ENCODE measurements around the gene NAA15. TPM values are rescaled to one million over a fixed set of nuclear protein-coding genes. Genes with fewer than 3 reads are reported as not detected.
"Not testable (repeated sequence)": the region's sequence is repeated elsewhere in the genome, so short reads cannot be mapped to it uniquely, and the experiment has no call there.

The NAA15 gene
- total RNA-seq, 4 donors from 2014 or later, result 30.0 to 42.3 (median 33.2) TPM

GRCh38 chr4:139441029-139441428, 139.7 kb downstream of the NAA15 start:
- Histone ChIP-seq H3K4me3 (no peak overlapping the region), H3K36me3 (peaks cover 0 to 40% (median 0%) of the 10 kb centered on the region in 3 donors), H3K9me3 (peaks cover 0 to 34% (median 5%) of the 10 kb centered on the region in 4 donors), H3K27ac (no peak overlapping the region), H3K4me1 (no peaks in the 10 kb centered on the region), H3K27me3 (no peaks in the 10 kb centered on the region)
- no peak for TF ChIP-seq CTCF (IDR thresholded peaks at IDR 0.05)
- TF ChIP-seq EP300 (IDR thresholded peaks at IDR 0.05), result no peak
- TF ChIP-seq POLR2A (IDR thresholded peaks at IDR 0.05), result no peak
- WGBS, 2 donors, result 96 to 97% methylated on average over 4 of the region's 4 CpGs
- DNase-seq (ENCODE audit: low spot score in 2 of 2), result no peak

GRCh38 chr4:139443661-139444060, 142.4 kb downstream of the NAA15 start:
- 93 to 95% methylated on average over 6 to 7 of the region's 7 CpGs for WGBS, 2 donors
- no peak for DNase-seq (ENCODE audit: low spot score in 2 of 2)
- peaks cover 0 to 9% (median 0%) of the 10 kb centered on the region in 4 donors for H3K9me3 ChIP-seq
- H3K27ac ChIP-seq, result no peak overlapping the region
- H3K27me3 ChIP-seq, result no peaks in the 10 kb centered on the region
- no peaks in the 10 kb centered on the region for H3K4me1 ChIP-seq
- no peak for TF ChIP-seq EP300 (IDR thresholded peaks at IDR 0.05)
- no peak for TF ChIP-seq CTCF (IDR thresholded peaks at IDR 0.05)
- TF ChIP-seq POLR2A (IDR thresholded peaks at IDR 0.05), result no peak
- H3K4me3 ChIP-seq, result no peak overlapping the region
- peaks cover 0 to 29% (median 0%) of the 10 kb centered on the region in 3 donors for H3K36me3 ChIP-seq

GRCh38 chr4:139444881-139445280, 143.6 kb downstream of the NAA15 start:
- DNase-seq (ENCODE audit: low spot score in 2 of 2); H3K9me3 ChIP-seq; H3K27ac ChIP-seq; H3K4me3 ChIP-seq; H3K27me3 ChIP-seq; H3K4me1 ChIP-seq: not testable (repeated sequence)
- H3K36me3 ChIP-seq, result peaks cover 0 to 20% (median 0%) of the 10 kb centered on the region in 3 donors
- 80 to 97% methylated on average over 3 of the region's 3 CpGs for WGBS, 2 donors

GRCh38 chr4:139447078-139447477, 145.8 kb downstream of the NAA15 start:
- WGBS, 2 donors, result 97 to 100% methylated on average over 4 of the region's 4 CpGs

GRCh38 chr4:139450586-139450985, 149.3 kb downstream of the NAA15 start:
- WGBS, 2 donors, result 85 to 100% methylated on average over 2 of the region's 2 CpGs
- Histone ChIP-seq H3K27ac (no peak overlapping the region), H3K4me1 (peaks cover 0 to 27% (median 4%) of the 10 kb centered on the region in 4 donors), H3K4me3 (no peak overlapping the region), H3K27me3 (no peaks in the 10 kb centered on the region), H3K9me3 (no peaks in the 10 kb centered on the region), H3K36me3 (peaks cover 0 to 12% (median 0%) of the 10 kb centered on the region in 3 donors)
- TF ChIP-seq CTCF (IDR thresholded peaks at IDR 0.05), result no peak
- no peak for TF ChIP-seq POLR2A (IDR thresholded peaks at IDR 0.05)
- TF ChIP-seq EP300 (IDR thresholded peaks at IDR 0.05), result no peak
- no peak for DNase-seq (ENCODE audit: low spot score in 2 of 2)

More at GRCh38 chr4:139447078-139447477, 145.8 kb downstream of the NAA15 start:
- H3K4me1 ChIP-seq; DNase-seq (ENCODE audit: low spot score in 2 of 2); H3K4me3 ChIP-seq; H3K9me3 ChIP-seq; H3K27me3 ChIP-seq; H3K27ac ChIP-seq: not testable (repeated sequence)
- peaks cover 0 to 14% (median 0%) of the 10 kb centered on the region in 3 donors for H3K36me3 ChIP-seq

- TF ChIP-seq EP300 (IDR thresholded peaks at IDR 0.05) (no peak), POLR2A (IDR thresholded peaks at IDR 0.05) (no peak), CTCF (IDR thresholded peaks at IDR 0.05) (no peak)
- Histone ChIP-seq H3K4me1 (peaks cover 0 to 42% (median 11%) of the 10 kb centered on the region in 4 donors), H3K4me3 (no peak overlapping the region), H3K36me3 (peaks cover 0 to 2% (median 0%) of the 10 kb centered on the region in 3 donors), H3K27me3 (no peaks in the 10 kb centered on the region), H3K9me3 (no peaks in the 10 kb centered on the region), H3K27ac (no peak overlapping the region)
- no peak for DNase-seq (ENCODE audit: low spot score in 2 of 2)
- WGBS, 2 donors, result 41 to 58% methylated on average over 1 of the region's 1 CpG
Measured at GRCh38 chr4:139451997-139452396, 150.7 kb downstream of the NAA15 start.

All from tibial nerve (tissue), 4 donors.